ENCODE results near the gene LYPD6.

DNA sequence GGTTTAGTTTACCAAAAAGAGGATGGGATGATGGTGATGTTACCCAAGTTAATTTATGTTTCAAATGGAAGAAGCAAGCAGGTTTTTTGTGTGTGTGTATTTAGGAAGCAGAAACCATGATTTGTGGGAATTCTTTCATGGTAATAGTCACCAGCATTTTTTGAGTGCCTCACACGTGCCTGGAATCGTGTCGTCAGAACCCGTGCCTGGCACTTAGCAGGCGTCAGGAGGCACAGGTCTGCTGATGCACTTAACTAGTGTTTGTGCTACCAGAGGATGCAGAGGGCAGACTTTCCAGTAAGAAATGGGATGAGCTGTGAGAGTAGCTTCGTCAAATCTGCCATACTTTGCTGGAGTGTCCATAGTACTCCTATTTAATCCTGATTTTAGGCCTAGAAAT is 41.1 kb downstream of the LYPD6 start:
- no peak for TF ChIP-seq GLIS2 (tag by site-specific recombination; IDR thresholded peaks at IDR 0.05)
- TF ChIP-seq CTCF (tag by site-specific recombination; IDR thresholded peaks at IDR 0.05), result no peak
- no peak for TF ChIP-seq ZNF292 (tag by site-specific recombination; IDR thresholded peaks at IDR 0.05; ENCODE audit: borderline replicate concordance, low read depth)
- no peak for TF ChIP-seq ZNF768 (tag by site-specific recombination; IDR thresholded peaks at IDR 0.05)
- TF ChIP-seq ZNF521 (tag by site-specific recombination; IDR thresholded peaks at IDR 0.05), result no peak
- TF ChIP-seq ZBTB8A (tag by site-specific recombination; IDR thresholded peaks at IDR 0.05), result no peak
- TF ChIP-seq, protein P1, sequence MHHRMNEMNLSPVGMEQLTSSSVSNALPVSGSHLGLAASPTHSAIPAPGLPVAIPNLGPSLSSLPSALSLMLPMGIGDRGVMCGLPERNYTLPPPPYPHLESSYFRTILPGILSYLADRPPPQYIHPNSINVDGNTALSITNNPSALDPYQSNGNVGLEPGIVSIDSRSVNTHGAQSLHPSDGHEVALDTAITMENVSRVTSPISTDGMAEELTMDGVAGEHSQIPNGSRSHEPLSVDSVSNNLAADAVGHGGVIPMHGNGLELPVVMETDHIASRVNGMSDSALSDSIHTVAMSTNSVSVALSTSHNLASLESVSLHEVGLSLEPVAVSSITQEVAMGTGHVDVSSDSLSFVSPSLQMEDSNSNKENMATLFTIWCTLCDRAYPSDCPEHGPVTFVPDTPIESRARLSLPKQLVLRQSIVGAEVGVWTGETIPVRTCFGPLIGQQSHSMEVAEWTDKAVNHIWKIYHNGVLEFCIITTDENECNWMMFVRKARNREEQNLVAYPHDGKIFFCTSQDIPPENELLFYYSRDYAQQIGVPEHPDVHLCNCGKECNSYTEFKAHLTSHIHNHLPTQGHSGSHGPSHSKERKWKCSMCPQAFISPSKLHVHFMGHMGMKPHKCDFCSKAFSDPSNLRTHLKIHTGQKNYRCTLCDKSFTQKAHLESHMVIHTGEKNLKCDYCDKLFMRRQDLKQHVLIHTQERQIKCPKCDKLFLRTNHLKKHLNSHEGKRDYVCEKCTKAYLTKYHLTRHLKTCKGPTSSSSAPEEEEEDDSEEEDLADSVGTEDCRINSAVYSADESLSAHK (tag by site-specific recombination; IDR thresholded peaks at IDR 0.05), result no peak
- no peak for TF ChIP-seq ZBTB11 (tag by site-specific recombination; conservative IDR thresholded peaks at IDR 0.05; ENCODE audit: low read depth)
- no peak for TF ChIP-seq ZNF449 (tag by site-specific recombination; IDR thresholded peaks at IDR 0.05)
- TF ChIP-seq ZNF184 (tag by site-specific recombination; IDR thresholded peaks at IDR 0.05), result no peak
- no peak for TF ChIP-seq HOXC10 (CRISPR knock-in tag; IDR thresholded peaks at IDR 0.05)
- TF ChIP-seq, protein P2, sequence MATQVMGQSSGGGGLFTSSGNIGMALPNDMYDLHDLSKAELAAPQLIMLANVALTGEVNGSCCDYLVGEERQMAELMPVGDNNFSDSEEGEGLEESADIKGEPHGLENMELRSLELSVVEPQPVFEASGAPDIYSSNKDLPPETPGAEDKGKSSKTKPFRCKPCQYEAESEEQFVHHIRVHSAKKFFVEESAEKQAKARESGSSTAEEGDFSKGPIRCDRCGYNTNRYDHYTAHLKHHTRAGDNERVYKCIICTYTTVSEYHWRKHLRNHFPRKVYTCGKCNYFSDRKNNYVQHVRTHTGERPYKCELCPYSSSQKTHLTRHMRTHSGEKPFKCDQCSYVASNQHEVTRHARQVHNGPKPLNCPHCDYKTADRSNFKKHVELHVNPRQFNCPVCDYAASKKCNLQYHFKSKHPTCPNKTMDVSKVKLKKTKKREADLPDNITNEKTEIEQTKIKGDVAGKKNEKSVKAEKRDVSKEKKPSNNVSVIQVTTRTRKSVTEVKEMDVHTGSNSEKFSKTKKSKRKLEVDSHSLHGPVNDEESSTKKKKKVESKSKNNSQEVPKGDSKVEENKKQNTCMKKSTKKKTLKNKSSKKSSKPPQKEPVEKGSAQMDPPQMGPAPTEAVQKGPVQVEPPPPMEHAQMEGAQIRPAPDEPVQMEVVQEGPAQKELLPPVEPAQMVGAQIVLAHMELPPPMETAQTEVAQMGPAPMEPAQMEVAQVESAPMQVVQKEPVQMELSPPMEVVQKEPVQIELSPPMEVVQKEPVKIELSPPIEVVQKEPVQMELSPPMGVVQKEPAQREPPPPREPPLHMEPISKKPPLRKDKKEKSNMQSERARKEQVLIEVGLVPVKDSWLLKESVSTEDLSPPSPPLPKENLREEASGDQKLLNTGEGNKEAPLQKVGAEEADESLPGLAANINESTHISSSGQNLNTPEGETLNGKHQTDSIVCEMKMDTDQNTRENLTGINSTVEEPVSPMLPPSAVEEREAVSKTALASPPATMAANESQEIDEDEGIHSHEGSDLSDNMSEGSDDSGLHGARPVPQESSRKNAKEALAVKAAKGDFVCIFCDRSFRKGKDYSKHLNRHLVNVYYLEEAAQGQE (tag by site-specific recombination; IDR thresholded peaks at IDR 0.05), result no peak
